Uterus (tissue), 4 donors: ENCODE results near the gene NRXN3. TPM values are rescaled to one million over a fixed set of nuclear protein-coding genes. Genes with fewer than 3 reads are reported as not detected.

Experiments
- DNase-seq, 2 donors: peaks; one replicate each; pipeline ENCODE4 v3.0.0-alpha.2; 2019 to 2020
- H3K27ac ChIP-seq, 2 donors: fragments of 200-600 bp; sonication (generic); 1 replicate in 1 of 2; 2 replicates in 1 of 2; pipeline ENCODE4 v1.5.1; 2016 to 2018
- H3K27me3 ChIP-seq, 2 donors: fragments of 200-600 bp; sonication (generic); one replicate each; pipeline ENCODE4 v1.5.1; 2018 to 2019; ENCODE audit warnings: control low read depth in 1 of 2
- H3K36me3 ChIP-seq, 2 donors: fragments of 200-600 bp; sonication (generic); one replicate each; pipeline ENCODE4 v1.5.1; 2019; ENCODE audit warnings: control low read depth in 1 of 2
- H3K4me1 ChIP-seq, 2 donors: fragments of 200-600 bp; sonication (generic); one replicate each; pipeline ENCODE4 v1.5.1; 2018 to 2019; ENCODE audit warnings: control low read depth in 1 of 2
- H3K4me3 ChIP-seq, 2 donors: fragments of 200-600 bp; sonication (generic); 1 replicate in 1 of 2; 2 replicates in 1 of 2; pipeline ENCODE4 v1.5.1; 2018 to 2019; ENCODE audit warnings: mild to moderate bottlenecking in 1 of 2
- H3K9me3 ChIP-seq, 2 donors: fragments of 200-600 bp; sonication (generic); one replicate each; pipeline ENCODE4 v1.5.1; 2019; ENCODE audit warnings: control low read depth in 1 of 2
- POLR2A ChIP-seq, 2 donors: fragments of 450-650 bp; IDR thresholded peaks; one replicate each; pipeline ENCODE4 v1.6.1; 2016; ENCODE audit warnings: antibody characterized with exemption in 2 of 2, mild to moderate bottlenecking in 1 of 2, moderate library complexity in 1 of 2
- intact Hi-C: fragments of 100-400 bp; cut with DNase I; formaldehyde crosslinking; loops from one replicate; pipeline ENCODE4 v1.15.1; 2023; ENCODE audit warnings: low total_unique reads
- total RNA-seq, 4 donors: library from RNA; depleted of rRNA in 3 of 4; stranded (reverse); fragments of >200 nt in 3 of 4; gene quantifications; one replicate each; pipeline versions ENCODE4 v1.1.0 to v1.2.4, GENCODE V29; 2014 to 2023
- TF ChIP-seq, protein P1 (sequence below), 4 experiments: fragments of 200-600 bp in 2 of 4; fragments of 450-650 bp in 2 of 4; sonication (generic) in 2 of 4; IDR thresholded peaks; one replicate each; pipeline ENCODE4 v1.5.1; 2016 to 2019; ENCODE audit warnings: antibody characterized with exemption in 4 of 4, mild to moderate bottlenecking in 2 of 4, moderate library complexity in 1 of 4
- donor health status: DM: yes; HTN: yes; CAD: no.

Gene NRXN3
- total RNA-seq, 4 donors from 2014 or later = 2.9 to 17.0 (median 4.4) TPM

DNA sequence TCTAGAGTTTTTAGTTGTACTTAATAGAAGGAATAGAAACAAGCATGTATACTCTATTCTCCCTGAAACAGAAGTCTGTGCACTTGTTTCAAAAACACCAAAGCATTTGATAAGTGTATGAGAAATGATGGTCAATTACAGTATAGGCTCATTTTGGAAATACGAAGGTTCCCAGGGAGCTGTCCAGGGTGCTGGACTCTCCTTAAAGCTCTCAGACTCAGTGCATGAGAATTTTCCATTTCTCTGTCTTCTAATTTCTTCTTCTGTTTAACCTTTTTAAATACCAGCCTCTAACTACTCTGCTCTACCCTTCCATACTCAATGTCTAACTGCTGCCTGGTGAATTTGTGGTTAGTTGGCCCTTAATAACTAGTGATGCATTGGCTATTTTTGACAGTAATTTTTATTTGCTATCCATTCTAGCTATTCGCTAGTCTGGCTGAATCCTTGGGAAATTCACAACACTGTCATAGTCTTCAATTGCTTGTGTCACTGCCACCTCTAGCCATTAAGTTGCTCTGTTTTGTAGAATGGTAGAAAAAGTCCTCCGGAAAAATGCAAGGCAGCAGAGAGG is 229.2 kb downstream of the NRXN3 start:
- intact Hi-C loops = no loop called here
- no peak for DNase-seq
- Histone ChIP-seq H3K27me3 (no peaks in the 10 kb centered on the region), H3K4me1 (no peaks in the 10 kb centered on the region), H3K36me3 (no peaks in the 10 kb centered on the region), H3K27ac (no peak overlapping the region), H3K9me3 (no peaks in the 10 kb centered on the region), H3K4me3 (no peak overlapping the region)
- no peak for TF ChIP-seq POLR2A (IDR thresholded peaks at IDR 0.05)
- TF ChIP-seq, protein P1, sequence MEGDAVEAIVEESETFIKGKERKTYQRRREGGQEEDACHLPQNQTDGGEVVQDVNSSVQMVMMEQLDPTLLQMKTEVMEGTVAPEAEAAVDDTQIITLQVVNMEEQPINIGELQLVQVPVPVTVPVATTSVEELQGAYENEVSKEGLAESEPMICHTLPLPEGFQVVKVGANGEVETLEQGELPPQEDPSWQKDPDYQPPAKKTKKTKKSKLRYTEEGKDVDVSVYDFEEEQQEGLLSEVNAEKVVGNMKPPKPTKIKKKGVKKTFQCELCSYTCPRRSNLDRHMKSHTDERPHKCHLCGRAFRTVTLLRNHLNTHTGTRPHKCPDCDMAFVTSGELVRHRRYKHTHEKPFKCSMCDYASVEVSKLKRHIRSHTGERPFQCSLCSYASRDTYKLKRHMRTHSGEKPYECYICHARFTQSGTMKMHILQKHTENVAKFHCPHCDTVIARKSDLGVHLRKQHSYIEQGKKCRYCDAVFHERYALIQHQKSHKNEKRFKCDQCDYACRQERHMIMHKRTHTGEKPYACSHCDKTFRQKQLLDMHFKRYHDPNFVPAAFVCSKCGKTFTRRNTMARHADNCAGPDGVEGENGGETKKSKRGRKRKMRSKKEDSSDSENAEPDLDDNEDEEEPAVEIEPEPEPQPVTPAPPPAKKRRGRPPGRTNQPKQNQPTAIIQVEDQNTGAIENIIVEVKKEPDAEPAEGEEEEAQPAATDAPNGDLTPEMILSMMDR (IDR thresholded peaks at IDR 0.05) = no peak

DNA sequence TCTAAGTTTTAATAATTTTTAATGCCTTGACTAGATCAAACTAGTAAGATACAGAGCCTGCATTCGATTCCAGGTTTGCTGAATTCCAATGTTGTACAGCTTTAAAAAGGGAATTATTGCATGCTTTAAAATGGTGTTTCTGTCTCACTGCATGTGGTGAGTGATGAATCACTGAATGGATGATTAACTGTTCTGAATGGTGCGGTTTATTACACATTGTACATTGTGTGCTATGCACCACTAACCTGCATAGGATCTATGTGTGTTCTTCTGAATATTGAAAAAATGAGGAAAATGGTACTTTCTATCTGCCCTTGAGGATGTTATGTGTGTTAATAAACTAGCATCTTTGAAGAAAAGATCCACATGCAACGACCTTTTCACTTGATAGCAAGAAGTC is 231.7 kb downstream of the NRXN3 start:
- intact Hi-C loops = no loop called here
- H3K27me3 ChIP-seq = no peaks in the 10 kb centered on the region
- no peaks in the 10 kb centered on the region for H3K9me3 ChIP-seq
- TF ChIP-seq, protein P1 (IDR thresholded peaks at IDR 0.05) = no peak
- no peak for TF ChIP-seq POLR2A (IDR thresholded peaks at IDR 0.05)
- no peak for DNase-seq
- H3K4me3 ChIP-seq = no peak overlapping the region
- no peaks in the 10 kb centered on the region for H3K4me1 ChIP-seq
- H3K36me3 ChIP-seq = no peaks in the 10 kb centered on the region
- no peak overlapping the region for H3K27ac ChIP-seq

DNA sequence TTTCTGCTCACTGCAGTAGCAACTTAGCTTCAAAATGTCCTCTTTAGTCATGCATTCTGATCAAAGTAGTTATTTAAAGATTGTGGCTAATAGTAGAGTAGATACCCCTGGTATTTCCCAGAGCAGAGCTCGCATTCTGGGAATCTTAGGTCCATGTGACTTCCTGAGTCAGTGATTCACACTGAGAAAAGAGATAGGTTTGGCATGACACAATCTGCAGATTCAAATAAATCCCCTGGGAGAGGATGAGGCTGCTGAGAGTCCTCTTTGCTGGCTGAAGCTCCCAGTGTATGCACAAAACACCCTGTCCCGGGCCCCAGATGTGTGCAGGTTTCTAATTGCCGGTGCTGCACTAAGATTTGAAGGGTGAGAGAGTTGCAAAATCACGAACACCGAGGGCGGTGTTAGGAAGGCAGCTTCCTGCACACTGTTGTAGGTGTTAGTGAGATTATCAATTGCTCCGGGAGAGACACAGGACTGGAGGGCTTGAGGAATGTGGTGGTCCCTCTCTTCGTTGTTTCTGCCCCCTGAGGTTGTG is 233.2 kb downstream of the NRXN3 start:
- DNase-seq = no peak
- intact Hi-C loops = no loop called here
- H3K27ac ChIP-seq = no peak overlapping the region

DNA sequence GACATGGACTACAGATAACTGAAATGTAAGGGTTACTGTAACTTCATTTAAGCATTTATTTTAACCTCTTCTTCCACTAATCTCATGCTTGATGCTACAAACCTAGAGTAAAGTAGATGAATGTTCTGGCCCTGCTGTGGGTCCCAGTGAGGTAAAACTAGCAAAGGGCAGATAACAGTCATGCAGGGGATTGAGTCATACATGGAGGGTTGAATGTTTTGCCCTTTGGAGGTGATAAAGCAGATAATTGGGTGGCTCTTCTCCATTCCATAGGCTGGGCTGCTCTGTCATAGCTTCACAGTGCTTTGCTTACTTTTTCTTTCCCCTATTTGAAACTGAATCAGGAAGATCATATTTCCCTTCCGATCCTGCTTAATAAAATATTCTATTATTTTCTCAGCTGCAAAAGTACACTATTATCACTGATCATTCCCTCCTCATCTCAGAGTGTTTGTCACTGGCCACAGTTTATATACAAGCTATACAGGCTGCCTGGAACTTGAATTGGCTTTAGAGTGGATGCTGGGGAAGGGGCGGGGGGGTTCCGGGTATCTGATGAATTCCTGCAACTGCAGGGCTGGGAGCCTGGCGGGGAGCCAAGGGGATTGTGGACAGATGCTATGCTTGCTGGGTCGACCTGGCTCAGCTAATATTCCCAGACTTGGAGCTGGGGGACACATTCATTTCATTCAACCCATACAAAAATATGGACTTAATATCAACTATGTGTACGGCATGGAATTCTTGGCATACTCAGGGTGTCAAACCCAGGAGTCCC is 235.1 kb downstream of the NRXN3 start:
- Histone ChIP-seq H3K9me3 (no peaks in the 10 kb centered on the region), H3K27ac (no peak overlapping the region), H3K36me3 (no peaks in the 10 kb centered on the region), H3K4me1 (no peaks in the 10 kb centered on the region), H3K27me3 (no peaks in the 10 kb centered on the region), H3K4me3 (no peak overlapping the region)
- TF ChIP-seq POLR2A (IDR thresholded peaks at IDR 0.05) = no peak
- TF ChIP-seq, protein P1 (IDR thresholded peaks at IDR 0.05) = no peak
- intact Hi-C loops = no loop called here
- DNase-seq = no peak

More for the DNA sequence above, 233.2 kb downstream of the NRXN3 start:
- no peaks in the 10 kb centered on the region for H3K36me3 ChIP-seq
- no peak for TF ChIP-seq POLR2A (IDR thresholded peaks at IDR 0.05)
- TF ChIP-seq, protein P1 (IDR thresholded peaks at IDR 0.05) = no peak
- H3K9me3 ChIP-seq = no peaks in the 10 kb centered on the region
- H3K4me3 ChIP-seq = no peak overlapping the region
- H3K27me3 ChIP-seq = no peaks in the 10 kb centered on the region
- H3K4me1 ChIP-seq = no peaks in the 10 kb centered on the region

DNA sequence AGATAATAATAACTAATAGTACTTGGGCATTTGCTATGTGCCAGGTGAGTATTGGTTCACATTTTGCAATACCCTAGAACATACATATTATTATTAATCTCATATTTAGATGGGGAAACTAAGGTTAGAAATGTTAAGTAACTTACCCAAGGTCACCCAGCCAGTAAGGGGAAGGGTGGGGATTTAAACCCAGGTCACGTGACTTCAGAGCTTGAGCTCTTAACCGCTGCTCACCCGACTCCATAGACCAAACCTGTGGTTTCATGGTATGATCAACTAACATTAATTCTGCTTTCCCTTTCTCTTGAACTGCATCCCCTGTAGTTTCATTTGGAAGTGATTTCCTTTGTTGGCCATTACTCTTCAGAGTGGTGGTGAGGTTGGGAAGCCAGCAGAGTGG is 242.3 kb downstream of the NRXN3 start:
- TF ChIP-seq, protein P1 (IDR thresholded peaks at IDR 0.05) = no peak
- no peak for TF ChIP-seq POLR2A (IDR thresholded peaks at IDR 0.05)
- Histone ChIP-seq H3K4me3 (no peak overlapping the region), H3K27ac (no peak overlapping the region), H3K36me3 (no peaks in the 10 kb centered on the region), H3K4me1 (no peaks in the 10 kb centered on the region), H3K27me3 (no peaks in the 10 kb centered on the region), H3K9me3 (no peaks in the 10 kb centered on the region)
- DNase-seq = no peak
- intact Hi-C loops = no loop called here
